Endothelial cell of umbilical vein (primary cell): Measurements from ENCODE around the gene PPFIA1.

Experiments used
- CTCF ChIP-seq, 2 donors: IDR thresholded peaks; 1 replicate in 1 of 2; 2 replicates in 1 of 2; pipeline ENCODE4 v1.5.1; 2011; ENCODE audit warnings: low read length in 2 of 2, mild to moderate bottlenecking in 2 of 2, moderate library complexity in 2 of 2, control low read depth in 1 of 2, inconsistent platforms in 1 of 2, low read depth in 1 of 2; ENCODE audit not compliant: insufficient read depth in 1 of 2; ENCODE audit errors: extremely low read depth in 1 of 2
- GATA2 ChIP-seq: IDR thresholded peaks from 2 replicates; pipeline ENCODE4 v1.7.0; 2011; ENCODE audit warnings: low read depth, mild to moderate bottlenecking, moderate library complexity, mixed read lengths, low read length; ENCODE audit not compliant: insufficient read length, insufficient read depth
- MAX ChIP-seq: IDR thresholded peaks from 2 replicates; pipeline ENCODE4 v1.6.1; 2011; ENCODE audit not compliant: insufficient read depth, insufficient read length
- POLR2A ChIP-seq: IDR thresholded peaks from 2 replicates; pipeline ENCODE4 v1.6.1; 2012; ENCODE audit warnings: low read depth, mild to moderate bottlenecking, control low read depth, low read length
- POLR2AphosphoS5 ChIP-seq: IDR thresholded peaks from 2 replicates; pipeline ENCODE4 v1.6.1; 2012; ENCODE audit warnings: low read depth, mild to moderate bottlenecking, control low read depth, low read length, moderate library complexity; ENCODE audit not compliant: insufficient read depth

GRCh38 chr11:70298243-70298915 is 27.9 kb downstream of the PPFIA1 start:
- TF ChIP-seq CTCF (IDR thresholded peaks at IDR 0.05; ENCODE audit: extremely low read depth in 1 of 2, insufficient read depth in 1 of 2, low read depth in 1 of 2, low read length in 2 of 2) (no peak), POLR2A (no peak), POLR2AphosphoS5 (no peak), GATA2 (no peak), MAX (no peak)
